Upper lobe of right lung (tissue), 1 donor: ENCODE measurements around the gene RGMA. TPM values are rescaled to one million over a fixed set of nuclear protein-coding genes. Genes with fewer than 3 reads are reported as not detected.

ENCODE experiments used
- ATAC-seq: fragments of 200-7000 bp; cut with Tn5 transposase; one replicate; pipeline ENCODE4 v1.9.1; 2020; ENCODE audit warnings: mild to moderate bottlenecking, moderate library complexity
- DNase-seq: peaks from one replicate; pipeline ENCODE4 v3.0.0-alpha.2; 2020
- H3K27ac ChIP-seq: fragments of 200-600 bp; one replicate; pipeline ENCODE4 v1.8.0; 2022
- H3K27me3 ChIP-seq: fragments of 200-600 bp; one replicate; pipeline ENCODE4 v1.8.0; 2022; ENCODE audit warnings: mild to moderate bottlenecking
- H3K36me3 ChIP-seq: fragments of 200-600 bp; one replicate; pipeline ENCODE4 v1.8.0; 2022
- H3K4me1 ChIP-seq: fragments of 200-600 bp; one replicate; pipeline ENCODE4 v1.8.0; 2022
- H3K4me3 ChIP-seq: fragments of 200-600 bp; one replicate; pipeline ENCODE4 v1.8.0; 2022; ENCODE audit warnings: mild to moderate bottlenecking
- H3K9me3 ChIP-seq: fragments of 200-600 bp; one replicate; pipeline ENCODE4 v1.8.0; 2022
- CTCF ChIP-seq: fragments of 200-600 bp; IDR thresholded peaks from one replicate; pipeline ENCODE4 v1.8.0; 2022; ENCODE audit warnings: antibody characterized with exemption
- intact Hi-C: fragments of 100-400 bp; cut with DNase I; formaldehyde crosslinking; loops from one replicate; pipeline ENCODE4 v1.11.0; 2022
- total RNA-seq: library from RNA; stranded (reverse); fragmentation: NEBNext Ultra II Directional; extraction: Animal tissue kit (Norgen Biotek cat#: 25700); gene quantifications from one replicate; pipeline ENCODE4 v1.2.1, GENCODE V29; 2021
- donor health status: DM: no; HTN: yes; CAD: no; lungs with severe emphysema.

The RGMA gene
- total RNA-seq, 1 donor from 2014 or later: 4.1 TPM

DNA sequence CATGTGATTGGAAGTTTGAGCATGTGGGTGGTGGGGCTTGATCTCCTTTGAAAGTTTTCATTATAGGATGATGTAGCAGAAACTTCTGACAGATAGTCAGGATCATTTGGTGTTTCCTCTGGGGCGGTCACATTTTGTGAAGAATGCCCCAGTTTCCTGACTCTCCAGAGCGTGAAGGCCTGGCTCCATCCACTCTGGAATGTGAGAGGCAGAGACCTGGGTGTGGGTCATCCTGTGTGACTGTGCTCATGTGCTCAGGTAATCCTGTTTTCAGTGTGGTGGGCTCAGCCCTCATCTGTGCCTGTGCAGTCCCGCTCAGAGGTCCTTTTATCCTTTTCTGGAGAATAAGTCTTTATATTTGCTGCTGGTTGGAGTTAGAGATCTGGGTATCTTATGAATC is 81.0 kb downstream of the RGMA start:
- no peaks in the 10 kb centered on the region for H3K27me3 ChIP-seq
- no peak overlapping the region for H3K4me3 ChIP-seq
- DNase-seq (no peak), ATAC-seq (no peak)
- peaks cover 100% of the 10 kb centered on the region for H3K36me3 ChIP-seq
- no peaks in the 10 kb centered on the region for H3K4me1 ChIP-seq
- H3K27ac ChIP-seq: no peak overlapping the region
- no peaks in the 10 kb centered on the region for H3K9me3 ChIP-seq
- intact Hi-C loops: no loop called here
- TF ChIP-seq CTCF: no peak

DNA sequence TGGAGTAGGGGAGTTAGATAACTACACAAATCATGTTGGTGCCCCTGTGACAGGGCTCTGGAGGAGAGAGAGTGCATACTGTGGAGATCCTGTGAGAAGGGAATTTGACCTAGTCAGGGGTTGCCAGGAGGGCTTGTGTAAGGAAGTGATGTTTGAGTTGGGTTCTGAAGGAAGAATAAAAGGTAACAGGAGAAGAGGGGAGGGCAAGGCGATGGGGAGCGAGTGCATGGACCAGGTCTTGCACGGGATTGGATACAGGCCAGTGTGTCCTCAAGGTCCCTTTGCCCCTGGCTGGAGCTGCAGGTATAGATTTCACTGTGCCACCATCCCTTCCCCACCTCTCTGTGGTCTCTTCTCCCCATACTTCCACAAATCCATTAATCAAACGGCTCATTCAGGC is 83.9 kb downstream of the RGMA start:
- H3K4me3 ChIP-seq: no peak overlapping the region
- H3K27me3 ChIP-seq: no peaks in the 10 kb centered on the region
- H3K4me1 ChIP-seq: no peaks in the 10 kb centered on the region
- no peaks in the 10 kb centered on the region for H3K9me3 ChIP-seq
- no peak for ATAC-seq
- no peak for DNase-seq
- no peak for TF ChIP-seq CTCF
- no peak overlapping the region for H3K27ac ChIP-seq
- intact Hi-C loops: no loop called here
- H3K36me3 ChIP-seq: peaks cover 100% of the 10 kb centered on the region

DNA sequence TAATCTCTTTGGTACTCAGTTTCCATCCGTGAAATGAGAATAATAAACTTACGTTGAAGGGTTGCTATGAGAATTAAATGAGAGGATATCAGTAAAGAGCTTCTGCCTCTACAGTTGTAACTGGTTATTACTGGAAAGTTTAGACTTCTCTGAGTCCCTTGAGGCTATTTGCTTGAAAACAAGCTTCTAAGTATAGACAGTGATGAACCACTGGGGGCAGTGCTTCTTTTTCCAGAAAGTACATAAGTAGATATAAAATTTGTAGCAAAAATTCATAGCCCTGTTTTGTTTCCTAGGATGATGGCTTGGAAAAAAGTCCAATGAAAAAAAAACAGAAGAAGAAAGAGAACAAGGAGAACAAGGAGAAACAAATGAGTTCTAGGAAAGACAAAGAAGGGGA is 87.1 kb downstream of the RGMA start:
- TF ChIP-seq CTCF: no peak
- ATAC-seq (no peak), DNase-seq (no peak)
- no peaks in the 10 kb centered on the region for H3K4me1 ChIP-seq
- no peak overlapping the region for H3K27ac ChIP-seq
- H3K4me3 ChIP-seq: no peak overlapping the region
- H3K27me3 ChIP-seq: no peaks in the 10 kb centered on the region
- H3K9me3 ChIP-seq: no peaks in the 10 kb centered on the region
- H3K36me3 ChIP-seq: peaks cover 100% of the 10 kb centered on the region
- intact Hi-C loops: no loop called here

GRCh38 chr15:93001156-93001555 is 87.9 kb downstream of the RGMA start:
- TF ChIP-seq CTCF: no peak
- Histone ChIP-seq H3K36me3 (peaks cover 100% of the 10 kb centered on the region), H3K9me3 (no peaks in the 10 kb centered on the region), H3K27ac (no peak overlapping the region), H3K4me3 (no peak overlapping the region), H3K27me3 (no peaks in the 10 kb centered on the region), H3K4me1 (no peaks in the 10 kb centered on the region)
- ATAC-seq (no peak), DNase-seq (no peak)
- intact Hi-C loops: no loop called here

- no peaks in the 10 kb centered on the region for H3K27me3 ChIP-seq
- no peaks in the 10 kb centered on the region for H3K9me3 ChIP-seq
- DNase-seq (no peak), ATAC-seq (no peak)
- intact Hi-C loops: loop anchor here (10.0 kb wide), 1 partner anchor 53 kb away; no protein-coding TSS in a partner anchor
- TF ChIP-seq CTCF: no peak
- no peaks in the 10 kb centered on the region for H3K4me1 ChIP-seq
- peaks cover 100% of the 10 kb centered on the region for H3K36me3 ChIP-seq
- no peak overlapping the region for H3K4me3 ChIP-seq
- H3K27ac ChIP-seq: no peak overlapping the region
Measured at GRCh38 chr15:92997821-92998220, 91.2 kb downstream of the RGMA start.

DNA sequence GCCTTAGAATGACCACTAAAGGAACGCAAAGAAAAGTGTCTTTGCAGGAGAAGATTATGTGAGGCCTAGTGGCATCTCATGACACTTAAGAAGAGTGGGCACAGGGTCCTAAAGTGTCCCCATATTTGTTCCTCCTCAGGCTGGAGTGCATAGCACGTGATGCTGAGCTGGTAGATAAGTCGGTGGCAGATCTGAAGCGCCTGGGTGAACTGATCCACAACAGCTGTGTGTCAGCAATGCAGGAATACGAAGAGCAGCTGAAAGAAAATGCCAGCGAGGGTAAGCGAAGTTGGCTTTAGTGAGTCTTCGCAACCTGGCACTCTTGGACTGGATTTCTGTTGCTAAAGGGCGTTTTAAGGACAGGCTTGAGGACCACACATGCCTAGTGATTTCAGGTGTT is 96.3 kb downstream of the RGMA start:
- no peaks in the 10 kb centered on the region for H3K9me3 ChIP-seq
- ATAC-seq (no peak), DNase-seq (no peak)
- H3K36me3 ChIP-seq: peaks cover 99% of the 10 kb centered on the region
- intact Hi-C loops: loop anchor here (10.0 kb wide), 1 partner anchor 48 kb away; no protein-coding TSS in a partner anchor
- no peaks in the 10 kb centered on the region for H3K4me1 ChIP-seq
- H3K27me3 ChIP-seq: no peaks in the 10 kb centered on the region
- H3K4me3 ChIP-seq: no peak overlapping the region
- no peak for TF ChIP-seq CTCF
- no peak overlapping the region for H3K27ac ChIP-seq
